SU-DHL-6 (cell line): ENCODE results near the gene TMC3.
A peak's percentile ranks its signal among the peaks of the same experiment; 100 is the strongest.

Source experiments
- H2AFZ ChIP-seq: fragments of 200-600 bp; sonication (generic); 2 replicates; pipeline ENCODE4 v1.6.1; 2014; ENCODE audit warnings: low read depth, mild to moderate bottlenecking, moderate library complexity, mixed read lengths, antibody characterized with exemption, low read length; ENCODE audit not compliant: severe bottlenecking
- H3F3A ChIP-seq: fragments of 200-600 bp; shearing (Covaris generic); 2 replicates; pipeline ENCODE4 v1.6.0; 2016; ENCODE audit warnings: antibody characterized with exemption, mild to moderate bottlenecking; ENCODE audit not compliant: insufficient read depth
- H3K27ac ChIP-seq: fragments of 200-600 bp; sonication (generic); 2 replicates; pipeline ENCODE4 v1.5.1; 2016; ENCODE audit warnings: low read depth, mild to moderate bottlenecking, low read length, moderate library complexity, mixed read lengths
- H3K27me3 ChIP-seq: fragments of 200-600 bp; sonication (generic), shearing (Covaris generic); 2 replicates; pipeline ENCODE4 v1.6.0; 2014; ENCODE audit warnings: mild to moderate bottlenecking, low read length
- H3K36me3 ChIP-seq: fragments of 200-600 bp; sonication (generic); 2 replicates; pipeline ENCODE4 v1.6.1; 2014; ENCODE audit warnings: mild to moderate bottlenecking, low read length, mixed read lengths
- H3K4me2 ChIP-seq: fragments of 300-600, 200-600 bp; shearing (Covaris generic), sonication (generic); 2 replicates; pipeline ENCODE4 v1.6.0; 2014; ENCODE audit warnings: low read length, low read depth, mild to moderate bottlenecking; ENCODE audit not compliant: poor library complexity, severe bottlenecking
- H3K4me3 ChIP-seq: fragments of 200-600 bp; sonication (generic); 2 replicates; pipeline ENCODE4 v1.5.1; 2014; ENCODE audit warnings: antibody characterized with exemption, low read length, mild to moderate bottlenecking, mixed read lengths; ENCODE audit not compliant: insufficient read depth, poor library complexity, severe bottlenecking
- H3K79me2 ChIP-seq: fragments of 200-600 bp; sonication (generic); 2 replicates; pipeline ENCODE4 v1.6.1; 2014; ENCODE audit warnings: mild to moderate bottlenecking, low read length, moderate library complexity; ENCODE audit not compliant: insufficient read depth
- H3K9ac ChIP-seq: fragments of 200-600 bp; sonication (generic); 2 replicates; pipeline ENCODE4 v1.7.0; 2014; ENCODE audit warnings: mild to moderate bottlenecking, low read length
- H3K9me2 ChIP-seq: fragments of 200-600 bp; sonication (generic); replicated peaks from 2 replicates; pipeline ENCODE4 v1.6.1; 2014; ENCODE audit warnings: low read length; ENCODE audit not compliant: insufficient read depth
- H3K9me3 ChIP-seq: fragments of 200-600 bp; sonication (generic); 2 replicates; pipeline ENCODE4 v1.6.1; 2014; ENCODE audit warnings: low read length, mixed read lengths; ENCODE audit not compliant: insufficient read depth
- H4K20me1 ChIP-seq: fragments of 200-600 bp; sonication (generic); 2 replicates; pipeline ENCODE4 v1.6.1; 2014; ENCODE audit warnings: low read depth, mild to moderate bottlenecking, antibody characterized with exemption, low read length, moderate library complexity, mixed read lengths
- EZH2phosphoT487 ChIP-seq: fragments of 200-600 bp; sonication (generic), shearing (Covaris generic); conservative IDR thresholded peaks from 2 replicates; pipeline ENCODE4 v1.6.1; 2018; ENCODE audit warnings: mild to moderate bottlenecking, antibody characterized with exemption, low read length, moderate library complexity, mixed read lengths
- TF ChIP-seq, protein P1 (sequence below): fragments of 200-600 bp; sonication (generic); IDR thresholded peaks from one replicate; pipeline ENCODE4 v1.5.1; 2017; ENCODE audit warnings: antibody characterized with exemption, mild to moderate bottlenecking, low read length, moderate library complexity; ENCODE audit not compliant: insufficient read depth, poor library complexity, severe bottlenecking

The TMC3 gene

DNA sequence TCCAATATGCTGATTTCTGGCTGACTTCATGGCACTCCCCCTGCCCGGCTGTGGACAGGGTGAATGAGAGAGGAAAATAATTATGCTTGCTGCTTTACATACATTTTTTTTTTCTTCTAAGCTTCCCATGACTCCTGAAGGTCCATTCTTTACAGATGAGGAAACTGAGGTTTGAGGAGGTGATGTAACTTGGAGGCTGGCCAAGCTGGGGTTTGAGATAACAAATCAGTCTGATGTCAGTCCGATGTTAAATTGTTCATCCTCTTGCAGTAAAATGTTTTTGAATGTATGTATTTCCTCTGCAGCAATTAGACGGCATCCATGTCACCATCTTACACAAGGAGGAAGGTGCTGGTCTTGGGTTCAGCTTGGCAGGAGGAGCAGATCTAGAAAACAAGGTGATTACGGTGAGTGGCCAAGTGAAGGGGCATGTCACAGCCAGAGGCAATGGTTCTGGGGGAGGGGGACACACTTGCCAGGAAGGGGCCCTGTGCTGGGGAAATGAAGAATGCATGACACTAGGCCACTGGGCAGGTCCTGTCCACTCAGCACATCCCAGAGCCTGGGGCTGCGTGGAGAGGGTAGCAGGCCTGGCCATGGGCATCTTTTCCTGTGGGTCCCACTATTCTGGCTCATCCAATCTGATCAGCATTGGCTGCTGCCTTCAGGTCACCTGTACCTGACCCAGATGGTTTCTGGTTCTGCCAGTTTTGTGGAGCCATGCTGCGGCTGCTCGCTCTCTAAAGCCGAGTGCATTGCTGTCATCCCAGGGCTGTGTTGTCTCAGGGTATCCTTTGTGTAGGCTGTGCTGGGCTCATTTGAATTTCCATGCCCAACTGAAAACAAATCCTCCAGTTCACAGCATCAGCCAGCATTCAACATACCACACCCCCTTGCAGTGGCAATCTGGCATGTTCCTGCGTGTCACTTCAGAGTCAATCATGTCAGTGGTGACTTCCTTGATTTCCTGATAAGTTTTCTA lies 70.5 kb downstream of the TMC3 start:
- H3K9ac ChIP-seq = no peak overlapping the region

DNA sequence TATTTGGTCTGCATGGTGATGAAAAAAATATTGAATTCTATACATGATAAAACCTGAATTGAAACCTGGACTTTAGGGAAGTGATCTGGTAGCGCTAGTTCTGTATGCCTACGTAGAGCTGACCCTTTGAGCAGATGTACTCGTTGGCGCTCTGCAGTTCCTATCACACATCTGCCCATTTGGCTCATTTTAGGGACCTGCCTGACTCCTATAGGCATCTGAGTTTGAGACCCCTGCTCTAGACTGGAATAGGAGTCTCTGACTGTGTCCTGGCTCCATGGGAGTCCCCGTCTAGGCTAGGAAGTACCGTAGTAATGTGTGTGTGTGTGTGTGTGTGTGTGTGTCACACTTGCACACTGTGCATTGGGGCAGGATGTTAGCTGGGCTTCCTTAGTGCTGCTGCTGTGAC lies 71.3 kb downstream of the TMC3 start:
- no peak overlapping the region for H3K4me3 ChIP-seq
- no peaks in the 10 kb centered on the region; the same call in 1 of the 2 replicates for H3K36me3 ChIP-seq
- H3K27me3 ChIP-seq = no peaks in the 10 kb centered on the region
- H3K9me2 ChIP-seq = no peaks in the 10 kb centered on the region
- peaks cover 3% of the 10 kb centered on the region; the same call in 1 of the 2 replicates for H3K79me2 ChIP-seq
- peak overlapping the region; percentile 65 for H3K4me2 ChIP-seq
- H3K27ac ChIP-seq = peak overlapping the region; percentile 56; the same call in 1 of the 2 replicates
- no peak overlapping the region for H3K9ac ChIP-seq
- H4K20me1 ChIP-seq = no peaks in the 10 kb centered on the region
- H3F3A ChIP-seq = peaks cover 4% of the 10 kb centered on the region; the same call in 1 of the 2 replicates
- TF ChIP-seq EZH2phosphoT487 = no peak
- TF ChIP-seq, protein P1, sequence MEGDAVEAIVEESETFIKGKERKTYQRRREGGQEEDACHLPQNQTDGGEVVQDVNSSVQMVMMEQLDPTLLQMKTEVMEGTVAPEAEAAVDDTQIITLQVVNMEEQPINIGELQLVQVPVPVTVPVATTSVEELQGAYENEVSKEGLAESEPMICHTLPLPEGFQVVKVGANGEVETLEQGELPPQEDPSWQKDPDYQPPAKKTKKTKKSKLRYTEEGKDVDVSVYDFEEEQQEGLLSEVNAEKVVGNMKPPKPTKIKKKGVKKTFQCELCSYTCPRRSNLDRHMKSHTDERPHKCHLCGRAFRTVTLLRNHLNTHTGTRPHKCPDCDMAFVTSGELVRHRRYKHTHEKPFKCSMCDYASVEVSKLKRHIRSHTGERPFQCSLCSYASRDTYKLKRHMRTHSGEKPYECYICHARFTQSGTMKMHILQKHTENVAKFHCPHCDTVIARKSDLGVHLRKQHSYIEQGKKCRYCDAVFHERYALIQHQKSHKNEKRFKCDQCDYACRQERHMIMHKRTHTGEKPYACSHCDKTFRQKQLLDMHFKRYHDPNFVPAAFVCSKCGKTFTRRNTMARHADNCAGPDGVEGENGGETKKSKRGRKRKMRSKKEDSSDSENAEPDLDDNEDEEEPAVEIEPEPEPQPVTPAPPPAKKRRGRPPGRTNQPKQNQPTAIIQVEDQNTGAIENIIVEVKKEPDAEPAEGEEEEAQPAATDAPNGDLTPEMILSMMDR = no peak
- H2AFZ ChIP-seq = no peak overlapping the region
- H3K9me3 ChIP-seq = no peaks in the 10 kb centered on the region

More for the DNA sequence above, 70.5 kb downstream of the TMC3 start:
- no peak overlapping the region for H2AFZ ChIP-seq
- H3K4me2 ChIP-seq = no peak overlapping the region
- H3F3A ChIP-seq = peaks cover 4% of the 10 kb centered on the region; the same call in 1 of the 2 replicates
- no peaks in the 10 kb centered on the region; the same call in 1 of the 2 replicates for H3K36me3 ChIP-seq
- no peak overlapping the region for H3K4me3 ChIP-seq
- TF ChIP-seq EZH2phosphoT487 = no peak
- TF ChIP-seq, protein P1 = no peak
- no peaks in the 10 kb centered on the region for H3K9me3 ChIP-seq
- H3K27ac ChIP-seq = no peak overlapping the region
- no peaks in the 10 kb centered on the region for H4K20me1 ChIP-seq
- peaks cover 3% of the 10 kb centered on the region; the same call in 1 of the 2 replicates for H3K79me2 ChIP-seq
- H3K27me3 ChIP-seq = no peaks in the 10 kb centered on the region
- H3K9me2 ChIP-seq = no peaks in the 10 kb centered on the region

- Histone ChIP-seq H3K9me2 (no peaks in the 10 kb centered on the region), H3K27ac (peak overlapping the region; percentile 56), H3K9me3 (no peaks in the 10 kb centered on the region), H3K27me3 (no peaks in the 10 kb centered on the region), H3K36me3 (no peaks in the 10 kb centered on the region; the same call in 1 of the 2 replicates), H3K79me2 (peaks cover 3% of the 10 kb centered on the region; the same call in 1 of the 2 replicates), H3K4me2 (peak overlapping the region; percentile 65), H3K9ac (peak overlapping the region; percentile 13; the same call in 1 of the 2 replicates), H2AFZ (no peak overlapping the region), H4K20me1 (no peaks in the 10 kb centered on the region), H3F3A (peaks cover 6% of the 10 kb centered on the region; the same call in 1 of the 2 replicates), H3K4me3 (peak overlapping the region; percentile 25)
- TF ChIP-seq, protein P1 = no peak
- no peak for TF ChIP-seq EZH2phosphoT487
These were observed 72.1 kb downstream of the TMC3 start for GRCh38 chr15:81301815-81302399.
